Nephron (organoid): Measurements from ENCODE around the gene RAI14.
"Not testable (repeated sequence)": the region's sequence is repeated elsewhere in the genome, so short reads cannot be mapped to it uniquely, and the experiment has no call there.

Source experiments
- H3K27ac Mint-ChIP-seq, 3 experiments: 2 replicates each; pipeline ENCODE4 v1.8.0; 2020; ENCODE audit warnings: mixed read lengths in 3 of 3, mild to moderate bottlenecking in 2 of 3, moderate library complexity in 1 of 3
- H3K27me3 Mint-ChIP-seq: 2 replicates; pipeline ENCODE4 v1.8.0; 2021; ENCODE audit warnings: low read depth, mild to moderate bottlenecking, moderate library complexity, mixed read lengths
- H3K36me3 Mint-ChIP-seq: 2 replicates; pipeline ENCODE4 v1.8.0; 2020; ENCODE audit warnings: low read depth, mixed read lengths
- H3K4me1 Mint-ChIP-seq: 2 replicates; pipeline ENCODE4 v1.8.0; 2020; ENCODE audit warnings: mixed read lengths
- H3K4me3 Mint-ChIP-seq, 3 experiments: 2 replicates each; pipeline ENCODE4 v1.8.0; 2020; ENCODE audit warnings: mild to moderate bottlenecking in 3 of 3, mixed read lengths in 3 of 3, moderate library complexity in 2 of 3
- H3K9me3 Mint-ChIP-seq: 2 replicates; pipeline ENCODE4 v1.8.0; 2020; ENCODE audit warnings: mixed read lengths
- TF ChIP-seq, protein P1 (sequence below), 3 experiments: fragments of 200-600 bp; sonication (generic); IDR thresholded peaks; one replicate each; pipeline ENCODE4 v1.5.0; 2021; ENCODE audit warnings: antibody characterized with exemption in 3 of 3; ENCODE audit not compliant: unreplicated experiment in 3 of 3

RAI14 gene

DNA sequence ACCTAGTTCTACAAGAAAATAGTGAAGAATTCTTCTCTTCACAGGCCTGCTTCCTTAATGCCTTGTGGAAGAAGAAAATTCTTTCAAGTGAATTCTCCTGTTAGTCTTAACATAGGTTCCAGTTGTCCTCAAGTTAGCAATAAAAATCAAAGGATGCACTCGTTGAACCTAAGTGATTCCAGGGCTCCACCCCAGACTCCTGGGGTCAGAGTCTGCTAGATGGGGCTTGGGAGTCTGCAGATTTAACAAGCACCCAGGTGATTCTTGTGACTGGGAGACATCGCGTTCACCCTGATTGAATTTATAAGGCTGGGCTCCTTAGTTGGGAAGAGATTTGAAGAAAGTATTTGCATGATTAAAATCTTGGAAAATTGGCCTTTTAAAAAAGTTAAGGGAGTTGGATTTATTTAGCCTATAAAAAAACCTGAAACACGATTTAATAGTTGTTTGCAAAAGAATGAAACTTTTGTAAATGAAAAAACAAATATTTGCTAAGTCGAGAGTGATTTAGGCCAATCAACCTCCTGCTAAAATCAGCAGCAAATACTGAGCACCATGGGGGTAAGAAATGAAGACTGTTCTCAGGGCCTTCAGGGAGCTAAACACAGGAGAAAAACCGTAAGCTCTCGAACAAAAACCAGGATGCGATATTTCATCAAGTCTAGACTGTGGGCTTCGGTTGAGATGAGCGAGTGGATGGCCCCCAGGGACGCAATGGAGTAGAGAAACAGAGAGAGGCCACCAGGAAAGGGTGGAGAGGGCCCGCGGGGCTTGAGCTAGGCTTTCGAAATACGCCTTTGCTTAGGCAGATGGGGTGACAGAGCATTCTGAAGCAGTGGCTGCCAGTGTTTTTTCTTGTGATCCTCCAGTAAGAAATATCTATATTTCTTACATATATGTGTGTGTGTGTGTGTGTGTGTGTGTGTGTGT is 95.9 kb downstream of the RAI14 start:
- Mint-ChIP-seq H3K27ac (peak overlapping the region; percentile 88 to 98 (median 88)), H3K27me3 (no peaks in the 10 kb centered on the region), H3K4me3 (peak overlapping the region in 2 of 3 experiments; percentile 26), H3K4me1 (peaks cover 72% of the 10 kb centered on the region), H3K36me3 (peaks cover 17% of the 10 kb centered on the region), H3K9me3 (no peaks in the 10 kb centered on the region)
- TF ChIP-seq, protein P1, sequence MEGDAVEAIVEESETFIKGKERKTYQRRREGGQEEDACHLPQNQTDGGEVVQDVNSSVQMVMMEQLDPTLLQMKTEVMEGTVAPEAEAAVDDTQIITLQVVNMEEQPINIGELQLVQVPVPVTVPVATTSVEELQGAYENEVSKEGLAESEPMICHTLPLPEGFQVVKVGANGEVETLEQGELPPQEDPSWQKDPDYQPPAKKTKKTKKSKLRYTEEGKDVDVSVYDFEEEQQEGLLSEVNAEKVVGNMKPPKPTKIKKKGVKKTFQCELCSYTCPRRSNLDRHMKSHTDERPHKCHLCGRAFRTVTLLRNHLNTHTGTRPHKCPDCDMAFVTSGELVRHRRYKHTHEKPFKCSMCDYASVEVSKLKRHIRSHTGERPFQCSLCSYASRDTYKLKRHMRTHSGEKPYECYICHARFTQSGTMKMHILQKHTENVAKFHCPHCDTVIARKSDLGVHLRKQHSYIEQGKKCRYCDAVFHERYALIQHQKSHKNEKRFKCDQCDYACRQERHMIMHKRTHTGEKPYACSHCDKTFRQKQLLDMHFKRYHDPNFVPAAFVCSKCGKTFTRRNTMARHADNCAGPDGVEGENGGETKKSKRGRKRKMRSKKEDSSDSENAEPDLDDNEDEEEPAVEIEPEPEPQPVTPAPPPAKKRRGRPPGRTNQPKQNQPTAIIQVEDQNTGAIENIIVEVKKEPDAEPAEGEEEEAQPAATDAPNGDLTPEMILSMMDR (IDR thresholded peaks at IDR 0.05; ENCODE audit: unreplicated experiment in 3 of 3) = no peak

DNA sequence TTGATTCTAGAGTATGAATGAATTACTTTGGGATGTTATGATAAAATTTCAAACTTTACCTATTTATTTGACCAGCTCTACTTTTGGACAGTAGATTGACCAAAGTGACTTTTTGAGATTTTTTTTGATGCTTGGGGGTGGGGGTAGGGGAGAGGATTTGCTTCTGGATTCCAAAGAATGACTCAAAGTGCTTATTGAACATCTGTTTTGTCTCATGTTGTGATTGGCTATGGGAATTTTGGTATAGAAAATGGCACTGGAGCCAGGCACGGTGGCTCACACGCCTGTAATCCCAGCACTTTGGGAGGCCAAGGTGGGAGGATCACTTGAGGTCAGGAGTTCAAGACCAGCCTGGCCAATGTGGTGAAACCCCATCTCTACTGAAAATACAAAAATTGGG is 97.1 kb downstream of the RAI14 start:
- peaks cover 25% of the 10 kb centered on the region for H3K36me3 Mint-ChIP-seq
- H3K27me3 Mint-ChIP-seq = not testable (repeated sequence)

DNA sequence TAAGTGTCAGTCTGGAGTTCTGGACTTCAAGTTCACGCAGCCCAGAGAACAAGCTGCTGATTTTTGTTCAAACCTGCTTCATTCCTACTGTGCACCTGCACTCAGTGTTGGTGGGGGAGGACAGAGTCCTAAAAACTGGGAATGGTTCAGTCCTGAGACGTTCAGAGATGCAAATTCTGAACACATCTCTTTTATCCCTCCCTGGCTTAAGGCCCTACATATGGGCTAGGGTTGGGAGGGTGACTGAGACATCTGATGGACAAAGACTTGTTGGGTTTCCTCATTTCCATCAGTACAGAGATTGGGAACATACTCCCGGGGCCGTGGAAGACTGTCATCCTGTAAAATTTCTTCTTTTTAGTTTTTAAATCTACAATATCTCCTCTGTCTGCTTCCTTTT is 99.8 kb downstream of the RAI14 start:
- peaks cover 44% of the 10 kb centered on the region for H3K36me3 Mint-ChIP-seq

More for the DNA sequence above, 97.1 kb downstream of the RAI14 start:
- Mint-ChIP-seq H3K4me1 (peaks cover 81% of the 10 kb centered on the region), H3K27ac (peak overlapping the region; percentile 14 to 88 (median 58))
- not testable (repeated sequence) for H3K4me3 Mint-ChIP-seq, H3K9me3 Mint-ChIP-seq

DNA sequence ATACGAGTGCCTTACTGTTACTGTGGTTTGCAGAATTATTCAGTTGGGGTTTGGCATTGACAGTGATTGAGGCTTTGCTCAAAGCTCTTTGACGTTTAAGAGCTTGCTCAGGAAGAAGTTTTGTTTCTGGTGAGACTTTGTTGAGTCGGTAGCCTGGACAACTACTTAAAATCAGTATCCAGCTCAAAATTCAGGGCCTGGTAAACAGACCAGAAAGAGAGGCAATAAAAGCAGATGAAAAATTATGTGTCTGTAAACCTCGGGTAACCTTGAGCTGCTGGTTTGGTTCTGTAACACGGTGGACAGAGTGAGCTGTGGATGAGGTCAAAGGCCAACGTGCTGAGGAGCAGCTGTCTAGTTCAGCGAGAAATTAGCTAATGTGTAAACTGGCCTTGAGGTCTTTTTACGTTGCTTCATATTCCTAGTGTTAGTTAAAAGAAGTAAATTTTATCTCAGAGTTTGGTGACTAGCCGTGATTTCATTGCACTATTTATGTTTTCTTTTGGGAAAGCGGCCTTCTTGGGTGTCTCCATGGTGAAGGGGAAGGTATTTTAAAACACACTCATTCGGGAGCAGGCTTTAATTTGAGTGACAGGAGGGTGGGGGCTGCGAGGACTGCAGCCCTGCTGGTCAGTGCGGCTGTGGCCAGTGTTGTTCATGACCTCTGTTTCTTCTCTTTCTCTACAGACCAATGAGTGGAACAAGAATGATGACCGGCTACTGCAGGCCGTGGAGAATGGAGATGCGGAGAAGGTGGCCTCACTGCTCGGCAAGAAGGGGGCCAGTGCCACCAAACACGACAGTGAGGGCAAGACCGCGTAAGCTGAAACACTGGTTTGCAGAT is 100.9 kb downstream of the RAI14 start:
- peak overlapping the region in 2 of 3 experiments; percentile 14 to 32 for H3K4me3 Mint-ChIP-seq
- peaks cover 55% of the 10 kb centered on the region for H3K36me3 Mint-ChIP-seq
- TF ChIP-seq, protein P1 (IDR thresholded peaks at IDR 0.05; ENCODE audit: unreplicated experiment in 3 of 3) = no peak
- no peaks in the 10 kb centered on the region for H3K27me3 Mint-ChIP-seq
- H3K27ac Mint-ChIP-seq = peak overlapping the region; percentile 92 to 94 (median 92)
- H3K4me1 Mint-ChIP-seq = peaks cover 50% of the 10 kb centered on the region
- peaks cover 4% of the 10 kb centered on the region for H3K9me3 Mint-ChIP-seq

More for the DNA sequence above, 99.8 kb downstream of the RAI14 start:
- TF ChIP-seq, protein P1 (IDR thresholded peaks at IDR 0.05; ENCODE audit: unreplicated experiment in 3 of 3) = no peak
- Mint-ChIP-seq H3K27ac (peak overlapping the region; percentile 92 to 94 (median 92)), H3K9me3 (peaks cover 2% of the 10 kb centered on the region), H3K4me1 (peaks cover 58% of the 10 kb centered on the region), H3K4me3 (no peak overlapping the region), H3K27me3 (no peaks in the 10 kb centered on the region)

DNA sequence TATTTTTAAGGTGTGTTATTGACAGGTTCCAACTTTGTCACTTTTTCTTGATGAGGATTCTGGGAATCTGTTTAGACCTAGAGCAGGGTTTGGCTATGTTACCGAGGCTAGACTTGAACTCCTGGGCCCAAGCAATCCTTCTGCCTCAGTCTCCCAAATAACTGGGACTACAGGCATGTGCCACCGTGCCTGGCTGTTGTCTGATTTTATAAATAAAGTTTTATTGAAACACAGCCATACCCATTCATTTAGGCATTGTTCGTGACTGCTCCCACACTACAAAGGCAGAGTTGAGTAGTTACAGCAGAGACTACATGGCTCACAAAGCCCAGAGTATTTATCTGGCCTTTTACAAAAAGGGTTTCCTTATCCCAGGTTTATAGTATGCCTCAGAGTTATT is 102.4 kb downstream of the RAI14 start:
- Mint-ChIP-seq H3K4me1 (peaks cover 54% of the 10 kb centered on the region), H3K36me3 (peaks cover 65% of the 10 kb centered on the region), H3K27ac (peak overlapping the region in 1 of 3 experiments; percentile 94), H3K4me3 (no peak overlapping the region), H3K9me3 (peaks cover 4% of the 10 kb centered on the region), H3K27me3 (no peaks in the 10 kb centered on the region)
- TF ChIP-seq, protein P1 (IDR thresholded peaks at IDR 0.05; ENCODE audit: unreplicated experiment in 3 of 3) = no peak

DNA sequence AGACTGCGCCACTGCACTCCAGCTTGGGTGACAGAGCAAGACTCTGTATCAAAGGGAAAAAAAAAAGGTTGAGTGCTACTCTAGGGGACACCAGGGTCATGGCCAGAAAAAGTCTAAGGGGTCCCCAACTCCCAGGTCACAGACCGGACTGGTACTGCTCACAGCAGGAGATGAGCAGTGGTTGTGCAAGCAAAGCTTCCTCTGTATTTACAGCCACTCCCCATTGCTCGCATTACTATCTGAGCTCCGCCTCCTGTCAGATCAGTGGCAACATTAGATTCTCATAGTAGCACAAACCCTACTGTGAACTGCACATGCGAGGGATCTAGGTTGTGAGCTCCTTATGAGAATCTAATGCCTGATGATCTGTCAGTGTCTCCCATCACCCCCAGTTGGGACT is 103.1 kb downstream of the RAI14 start:
- not testable (repeated sequence) for H3K9me3 Mint-ChIP-seq, H3K27me3 Mint-ChIP-seq, H3K27ac Mint-ChIP-seq, H3K4me3 Mint-ChIP-seq
- peaks cover 72% of the 10 kb centered on the region for H3K36me3 Mint-ChIP-seq
- H3K4me1 Mint-ChIP-seq = peaks cover 54% of the 10 kb centered on the region
